GDM1 (cell line): ENCODE measurements around the gene FLOT2.
"Not testable (repeated sequence)": the region's sequence is repeated elsewhere in the genome, so short reads cannot be mapped to it uniquely, and the experiment has no call there.

Experiments
- DNase-seq: peaks from one replicate; lab custom pipeline; 2025; lab: John Stamatoyannopoulos, UW

Gene FLOT2

GRCh38 chr17:28842282-28843012, 55.1 kb downstream of the FLOT2 start, which contains the start of gene FAM222B:
Gene FAM222B (minus strand): TSS chr17:28842790. CDS start chr17:28766667, 76,123 bp downstream.
- peak; percentile 79 for DNase-seq

GRCh38 chr17:28841901-28842281, 55.6 kb downstream of the FLOT2 start:
- no peak for DNase-seq

- no peak for DNase-seq
Observed at GRCh38 chr17:28839221-28839620, 58.3 kb downstream of the FLOT2 start.

GRCh38 chr17:28836541-28836940, 61.0 kb downstream of the FLOT2 start:
- DNase-seq: not testable (repeated sequence)

- DNase-seq: no peak
Observed at GRCh38 chr17:28834420-28834819, 63.1 kb downstream of the FLOT2 start.
